GM21737 (cell line): Measurements from ENCODE around the gene CDH24.

Experiments used
- ATAC-seq: cut with Tn5 transposase; IDR thresholded peaks from one replicate; pipeline ENCODE4 v1.9.1; 2021; ENCODE audit warnings: mild to moderate bottlenecking, moderate library complexity; ENCODE audit not compliant: unreplicated experiment

Gene CDH24

GRCh38 chr14:23047751-23048693, 9.3 kb downstream of the CDH24 start:
- ATAC-seq: no peak

DNA sequence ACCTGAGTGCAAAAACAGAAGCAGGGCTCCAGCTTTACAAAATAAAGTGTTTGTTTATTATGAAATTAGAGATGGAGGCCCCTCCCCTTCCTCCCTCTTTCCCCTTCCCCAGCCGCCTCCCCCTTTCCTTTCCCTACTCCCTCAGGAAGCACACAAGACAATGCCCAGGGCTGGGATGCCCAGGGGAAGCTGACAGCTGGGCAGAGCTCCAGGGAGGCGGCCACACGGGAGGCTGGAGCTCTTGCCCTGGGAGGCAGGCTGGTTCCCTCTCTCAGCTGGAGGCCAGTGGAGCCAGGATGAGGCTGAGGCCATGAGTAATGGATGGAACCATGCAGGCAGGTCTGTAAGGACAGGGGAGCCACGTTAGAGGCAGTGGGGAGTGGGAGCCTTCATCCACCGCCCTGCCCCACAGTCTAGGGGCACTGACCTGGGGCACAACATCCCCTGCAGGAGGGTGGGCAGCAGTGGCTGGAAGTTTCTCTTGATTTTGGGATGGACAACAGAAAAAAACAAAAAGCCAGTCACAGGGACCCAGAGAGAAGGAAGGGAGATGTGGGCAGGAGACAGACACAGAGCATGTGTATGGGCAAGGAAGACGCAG, 10.2 kb downstream of the CDH24 start:
- no peak for ATAC-seq

DNA sequence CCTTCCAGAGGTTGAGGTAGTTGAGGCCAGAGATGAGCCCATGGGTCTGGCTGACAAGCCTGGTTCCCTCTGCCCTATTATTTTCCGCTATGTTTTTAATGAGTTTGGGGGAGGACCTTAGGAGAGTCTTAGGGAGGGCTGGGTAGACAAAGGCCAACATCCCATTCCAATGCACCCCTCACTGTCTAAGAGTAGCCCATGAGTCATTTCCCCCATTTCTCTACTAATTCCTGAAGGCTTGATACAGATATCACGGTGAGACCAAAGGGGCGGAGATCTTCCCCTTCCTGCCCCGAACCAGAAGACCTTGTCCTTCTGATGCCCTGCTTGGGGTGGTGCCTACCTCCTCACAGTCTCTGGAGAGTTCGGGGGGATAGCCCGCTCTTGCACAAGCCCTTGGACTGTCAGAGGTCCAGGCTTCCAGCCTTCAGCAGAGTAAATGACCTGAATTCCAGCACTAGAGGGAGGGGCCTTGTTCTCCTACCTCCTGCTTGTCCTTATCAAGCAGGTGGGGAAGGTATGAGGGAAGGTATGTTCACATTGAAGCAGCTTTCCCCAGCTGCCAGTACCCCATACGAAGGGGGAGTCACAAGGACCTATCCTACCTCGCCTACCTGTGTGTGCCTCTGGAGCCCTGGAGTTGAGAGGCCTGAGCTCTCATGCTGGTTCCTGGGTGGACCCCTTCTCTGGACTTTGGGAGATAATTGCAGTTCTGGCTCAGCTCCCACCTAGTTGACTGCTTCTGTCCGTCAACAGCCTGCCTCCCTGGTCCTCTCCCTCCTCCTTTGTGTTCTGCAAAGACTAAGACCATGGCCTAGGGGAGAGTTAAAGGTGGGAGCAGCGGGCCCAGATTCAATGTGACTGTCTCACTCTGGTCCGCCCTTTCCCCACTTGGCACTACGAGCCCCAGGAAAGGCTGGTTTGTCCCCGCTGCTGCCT, 11.6 kb downstream of the CDH24 start:
- no peak for ATAC-seq

- ATAC-seq: no peak
These were observed 12.5 kb downstream of the CDH24 start for GRCh38 chr14:23044840-23045239.

GRCh38 chr14:23043754-23044153, 13.6 kb downstream of the CDH24 start:
- no peak for ATAC-seq

DNA sequence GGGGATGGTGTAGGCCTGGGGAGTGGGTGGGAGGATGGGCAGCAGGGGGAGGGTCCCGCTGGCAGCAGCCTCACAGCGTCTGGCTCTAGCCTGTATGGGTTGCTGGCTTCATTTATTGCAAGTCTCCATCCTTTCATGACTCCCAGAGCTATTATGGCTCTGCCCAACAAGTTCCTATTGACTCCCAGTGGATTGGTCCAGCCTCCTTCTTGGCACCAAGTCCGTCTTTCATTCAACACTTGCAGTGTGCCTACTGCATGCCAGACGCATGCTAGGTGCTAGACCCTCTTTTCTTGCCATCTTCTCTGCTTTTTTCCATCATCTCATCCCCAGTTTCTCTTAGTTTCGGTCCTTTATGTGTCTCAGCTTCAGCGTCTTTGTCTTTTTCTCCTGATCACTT, 14.2 kb downstream of the CDH24 start:
- no peak for ATAC-seq

DNA sequence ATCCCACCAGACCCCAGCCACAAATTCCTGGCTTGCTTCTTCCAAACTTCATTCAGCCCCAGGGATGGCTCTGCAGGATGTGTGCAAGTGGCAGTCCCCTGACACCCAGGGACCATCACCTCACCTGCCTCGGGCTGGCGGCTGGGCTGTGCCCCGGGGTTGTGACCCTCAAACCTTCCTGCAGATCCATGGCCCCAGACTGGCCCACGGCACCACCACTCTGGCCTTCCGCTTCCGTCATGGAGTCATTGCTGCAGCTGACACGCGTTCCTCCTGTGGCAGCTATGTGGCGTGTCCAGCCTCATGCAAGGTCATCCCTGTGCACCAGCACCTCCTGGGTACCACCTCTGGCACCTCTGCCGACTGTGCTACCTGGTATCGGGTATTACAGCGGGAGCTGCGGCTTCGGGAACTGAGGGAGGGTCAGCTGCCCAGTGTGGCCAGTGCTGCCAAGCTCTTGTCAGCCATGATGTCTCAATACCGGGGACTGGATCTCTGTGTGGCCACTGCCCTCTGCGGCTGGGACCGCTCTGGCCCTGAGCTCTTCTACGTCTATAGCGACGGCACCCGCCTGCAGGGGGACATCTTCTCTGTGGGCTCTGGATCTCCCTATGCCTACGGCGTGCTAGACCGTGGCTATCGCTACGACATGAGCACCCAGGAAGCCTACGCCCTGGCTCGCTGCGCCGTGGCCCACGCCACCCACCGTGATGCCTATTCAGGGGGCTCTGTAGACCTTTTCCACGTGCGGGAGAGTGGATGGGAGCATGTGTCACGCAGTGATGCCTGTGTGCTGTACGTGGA, 15.0 kb downstream of the CDH24 start, which contains the start of gene PSMB11:
Gene PSMB11 (plus strand): TSS at position 51 of the 804 bp plus-strand sequence. CDS start 14 bp downstream, at position 65.
- ATAC-seq: no peak

DNA sequence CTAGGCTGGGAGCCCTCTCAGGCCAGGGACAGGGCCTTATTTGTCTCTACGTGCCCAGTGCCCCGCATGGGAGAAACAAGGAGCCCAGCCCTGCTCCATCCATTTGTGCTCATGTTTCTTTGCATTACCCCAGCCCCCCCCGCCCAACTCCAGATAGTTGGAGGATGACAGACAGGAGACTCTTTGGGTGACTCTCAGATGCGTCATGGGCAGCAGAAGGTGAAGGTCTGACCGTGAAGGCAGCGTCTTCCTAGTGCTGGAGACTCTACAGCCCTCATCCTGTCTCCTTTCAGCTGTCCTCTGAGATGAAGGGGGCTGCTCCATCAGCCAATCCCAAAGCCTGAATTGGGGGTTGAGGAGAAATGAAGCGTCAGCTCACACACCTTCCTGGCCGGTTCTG, 15.6 kb downstream of the CDH24 start:
- no peak for ATAC-seq

- ATAC-seq: no peak
These were observed 17.2 kb downstream of the CDH24 start for GRCh38 chr14:23040100-23040499.

DNA sequence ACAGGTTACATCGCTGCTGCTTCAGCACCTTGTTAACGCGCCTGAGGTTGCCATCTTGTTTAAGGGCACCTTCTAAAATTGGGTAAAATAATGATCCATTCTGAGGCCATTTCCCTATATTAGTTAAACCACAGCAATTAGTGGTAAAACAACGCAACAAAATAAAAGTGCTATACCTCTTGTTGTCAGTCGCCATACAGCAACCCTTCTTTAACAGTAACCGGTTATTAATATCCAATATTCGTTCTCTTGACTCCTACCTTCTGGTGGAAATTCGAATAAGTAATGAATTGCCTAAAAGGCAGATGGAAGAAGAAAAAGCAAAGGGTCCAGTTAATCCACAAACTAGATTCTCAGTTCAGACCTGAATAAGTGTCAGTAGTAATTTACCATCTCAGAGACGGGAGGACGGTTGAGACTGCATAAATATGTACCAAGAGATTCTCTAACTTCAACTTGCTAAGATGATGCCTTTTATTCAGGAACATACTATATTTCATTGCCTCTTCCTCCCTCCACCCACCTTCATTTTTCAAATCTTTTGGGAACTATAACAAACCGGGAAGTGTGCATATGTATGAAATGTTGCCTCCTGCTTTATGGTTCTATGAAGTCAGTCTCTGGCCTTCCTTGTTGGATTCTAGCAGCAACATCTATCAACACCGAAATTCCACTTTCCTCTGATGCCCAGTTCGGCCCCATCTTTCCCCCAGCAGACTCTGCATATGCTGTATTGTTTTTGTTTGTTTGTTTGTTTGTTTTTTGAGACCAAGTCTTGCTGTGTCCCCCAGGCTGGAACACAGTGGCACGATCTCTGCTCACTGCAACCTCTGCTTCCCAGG, 21.8 kb downstream of the CDH24 start:
- no peak for ATAC-seq

- peak; percentile 92 for ATAC-seq
These were observed 22.6 kb downstream of the CDH24 start, which contains the start of gene PSMB5 for GRCh38 chr14:23034498-23035302. Gene PSMB5, minus strand, starts transcription at chr14:23034900. Its CDS starts 19 bp downstream, at chr14:23034881.

DNA sequence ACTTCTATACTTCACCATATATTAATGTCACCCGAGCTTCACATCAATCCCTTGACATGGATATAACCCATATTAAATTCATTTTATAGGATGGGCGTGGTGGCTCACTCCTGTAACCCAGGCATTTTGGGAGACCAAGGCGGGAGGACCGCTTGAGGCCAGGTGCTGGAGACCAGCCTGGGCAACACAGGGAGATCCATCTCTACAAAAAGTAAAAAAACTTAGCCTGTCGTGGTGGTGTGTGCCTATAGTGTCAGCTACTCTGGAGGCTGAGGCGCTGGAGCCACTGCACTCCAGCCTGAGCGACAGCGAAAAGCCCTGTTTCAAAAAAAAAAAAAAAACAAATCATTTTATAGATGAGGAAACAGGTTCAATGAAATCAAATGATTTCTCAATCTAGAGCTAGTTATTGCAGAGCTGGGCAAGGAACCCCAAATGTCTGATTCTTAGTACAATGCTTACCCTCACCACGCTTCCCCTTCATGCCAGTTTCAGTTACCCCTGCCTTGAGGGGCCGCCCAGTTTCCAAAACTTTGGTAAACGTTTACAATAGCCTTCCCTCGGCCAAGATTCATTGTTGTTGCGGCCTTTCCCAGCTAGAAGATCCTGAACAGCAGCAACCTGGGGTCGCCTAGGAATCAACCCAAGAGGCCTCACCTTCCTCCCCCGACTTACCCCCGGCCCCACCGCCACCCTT, 23.4 kb downstream of the CDH24 start:
- peak; percentile 8 for ATAC-seq

DNA sequence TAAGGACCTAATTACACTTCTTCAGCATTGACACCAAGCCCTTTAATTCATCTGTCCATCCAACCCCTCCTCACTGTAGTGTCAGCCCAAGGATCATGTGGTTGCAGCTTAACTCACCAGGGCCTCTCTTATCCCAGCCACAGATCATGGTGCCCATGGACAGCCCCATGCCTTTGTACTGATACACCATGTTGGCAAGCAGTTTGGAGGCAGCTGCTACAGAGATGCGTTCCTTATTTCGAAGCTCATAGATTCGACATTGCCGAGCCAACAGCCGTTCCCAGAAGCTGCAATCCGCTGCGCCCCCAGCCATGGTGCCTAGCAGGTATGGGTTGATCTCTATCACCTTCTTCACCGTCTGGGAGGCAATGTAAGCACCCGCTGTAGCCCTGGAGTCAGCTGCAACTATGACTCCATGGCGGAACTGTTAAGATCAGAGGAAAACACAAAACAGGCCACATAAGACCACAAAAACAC, 24.0 kb downstream of the CDH24 start:
- ATAC-seq: no peak

DNA sequence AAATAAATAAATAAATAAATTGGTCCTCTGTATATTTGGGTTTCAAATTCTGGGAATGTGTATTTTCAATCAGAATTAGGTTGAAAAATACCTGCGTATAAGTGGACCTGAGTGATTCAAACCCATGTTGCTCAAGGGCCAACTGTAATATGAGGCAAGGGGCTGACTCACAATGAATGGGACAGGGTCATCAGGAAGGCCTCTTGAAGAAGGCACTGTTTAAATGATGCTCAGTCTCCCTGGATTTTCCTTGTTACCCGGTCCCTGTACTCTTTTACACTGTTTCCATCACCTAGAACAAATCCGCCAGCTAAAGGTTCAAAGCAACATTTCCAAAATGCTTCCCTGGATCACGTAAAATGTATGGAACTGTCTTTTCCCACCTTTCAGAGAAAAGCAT, 26.4 kb downstream of the CDH24 start:
- ATAC-seq: no peak

GRCh38 chr14:23028799-23029198, 28.5 kb downstream of the CDH24 start:
- no peak for ATAC-seq

DNA sequence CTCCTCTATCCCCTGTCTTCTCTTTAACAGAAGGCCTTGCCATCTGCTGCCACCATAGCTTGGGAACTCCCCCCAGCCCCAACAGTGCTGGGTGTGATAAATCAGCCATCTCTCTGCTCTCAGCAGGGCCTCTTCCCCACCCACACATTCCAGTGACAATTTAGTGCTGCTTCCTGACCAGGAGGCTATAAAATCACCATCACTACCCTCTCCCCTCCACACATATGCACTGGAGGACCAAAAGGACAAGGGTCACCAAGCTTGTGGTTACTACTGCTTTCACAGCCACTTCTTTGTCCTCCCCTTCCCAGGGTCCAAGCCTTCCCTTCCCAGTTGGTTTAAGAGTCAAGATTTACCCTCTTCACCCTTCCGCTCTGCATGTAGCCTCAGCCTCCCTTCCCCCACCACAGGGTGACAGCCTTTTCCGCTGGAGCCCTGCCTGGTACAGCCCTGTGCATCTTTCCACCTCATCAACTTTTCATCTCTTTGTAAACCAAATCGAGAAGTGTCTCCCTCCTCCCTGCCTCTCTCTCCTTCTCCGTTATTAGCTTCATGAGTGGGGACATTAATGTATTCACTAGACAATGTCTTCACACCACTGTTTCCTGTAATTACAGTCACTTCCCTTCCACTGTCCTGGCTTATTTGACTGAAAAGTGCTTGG, 32.0 kb downstream of the CDH24 start:
- no peak for ATAC-seq

DNA sequence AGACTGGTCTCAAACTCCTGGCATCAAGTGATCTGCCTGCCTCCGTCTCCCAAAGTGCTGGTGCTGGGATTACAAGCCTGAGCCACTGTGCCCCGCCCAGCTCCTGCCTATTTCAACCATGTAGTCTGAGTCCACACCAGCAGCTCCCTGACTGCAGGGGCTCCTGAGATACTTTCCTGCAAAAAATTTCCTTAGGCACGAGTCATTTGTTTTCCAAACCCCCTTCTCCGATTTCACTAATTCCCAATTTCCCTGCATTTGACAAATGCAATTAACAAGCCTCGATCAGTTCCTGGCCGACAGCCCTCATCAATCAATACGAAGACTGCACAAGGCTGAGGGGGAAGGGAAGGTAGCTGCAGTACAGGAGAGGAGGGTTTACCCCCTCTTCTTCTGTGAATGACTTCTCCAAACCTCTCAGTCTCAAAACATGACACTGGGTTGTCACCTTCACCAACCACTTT, 32.7 kb downstream of the CDH24 start:
- ATAC-seq: no peak
